Endothelial cell of umbilical vein (primary cell): ENCODE data around the gene FAM120B. TPM values are rescaled to one million over a fixed set of nuclear protein-coding genes. Genes with fewer than 3 reads are reported as not detected.

Experiments
- BruUV-seq: library from RNA; stranded (reverse); fragments of 400-500 nt; replicated peaks from 2 replicates; lab custom pipeline; 2021; lab: Mats Ljungman, UMichigan
- CTCF ChIA-PET: fragments of 300-600, 350-600 bp; sonication (Branson Sonifier 250); formaldehyde crosslinking; loops from one replicate; lab custom pipeline; 2021; ENCODE audit warnings: antibody characterized with exemption, inconsistent platforms; lab: Charles Lee
- POLR2A ChIA-PET: fragments of 300-600, 350-600 bp; sonication (Branson Sonifier 250); formaldehyde crosslinking; loops from one replicate; lab custom pipeline; 2021; ENCODE audit warnings: antibody characterized with exemption, inconsistent platforms; lab: Charles Lee
- DNase-seq: peaks from one replicate; pipeline ENCODE4 v3.0.0-alpha.2; 2011; ENCODE audit warnings: low read depth, low spot score
- FAIRE-seq: peaks from 2 replicates; lab custom pipeline; 2011; peaks lifted over from hg19 to GRCh38; lab: Jason Lieb, UNC
- H2AFZ ChIP-seq: 2 replicates; pipeline ENCODE4 v1.6.0; 2012; ENCODE audit warnings: low read depth, low read length, control low read depth, inconsistent platforms
- H3K27ac ChIP-seq: 2 replicates; pipeline ENCODE4 v1.5.1; 2011; ENCODE audit warnings: low read depth, mild to moderate bottlenecking, control low read depth, low read length, moderate library complexity; ENCODE audit not compliant: insufficient read depth
- H3K27me3 ChIP-seq, 2 experiments: 2 replicates each; pipeline versions ENCODE4 v1.6.0 to v1.6.1; 2011; ENCODE audit warnings: low read length in 2 of 2, mixed read lengths in 1 of 2; ENCODE audit not compliant: control insufficient read depth in 2 of 2, insufficient read depth in 2 of 2
- H3K36me3 ChIP-seq, 2 experiments: 2 replicates in 1 of 2; 3 replicates in 1 of 2; pipeline ENCODE4 v1.5.1; 2011; ENCODE audit warnings: low read length in 2 of 2, mild to moderate bottlenecking in 1 of 2, moderate library complexity in 1 of 2; ENCODE audit not compliant: control insufficient read depth in 2 of 2, insufficient read depth in 2 of 2; ENCODE audit errors: extremely low read depth in 1 of 2
- H3K4me1 ChIP-seq: 3 replicates; pipeline ENCODE4 v1.5.1; 2011; ENCODE audit warnings: mild to moderate bottlenecking, low read length; ENCODE audit not compliant: control insufficient read depth, insufficient read depth; ENCODE audit errors: extremely low read depth
- H3K4me2 ChIP-seq: 2 replicates; pipeline ENCODE4 v1.6.1; 2011; ENCODE audit warnings: low read length, control low read depth, mixed read lengths; ENCODE audit not compliant: insufficient read depth
- H3K4me3 ChIP-seq, 3 experiments: fragments of 200-600 bp in 1 of 3; sonication (generic), shearing (Covaris generic) in 1 of 3; replicated peaks in 1 of 3; 2 replicates each; pipeline ENCODE4 v1.5.1; 2011 to 2016; ENCODE audit warnings: control low read depth in 3 of 3, low read length in 3 of 3, mild to moderate bottlenecking in 2 of 3, inconsistent platforms in 1 of 3, low read depth in 1 of 3, moderate library complexity in 1 of 3; ENCODE audit not compliant: insufficient read depth in 1 of 3
- H3K79me2 ChIP-seq: 2 replicates; pipeline ENCODE4 v1.6.0; 2012; ENCODE audit warnings: low read length, inconsistent platforms; ENCODE audit not compliant: control insufficient read depth, insufficient read depth
- H3K9ac ChIP-seq: replicated peaks from 2 replicates; pipeline ENCODE3; 2011; ENCODE audit warnings: low read length, control low read depth; ENCODE audit not compliant: insufficient read depth; ENCODE audit errors: extremely low read depth
- H3K9me1 ChIP-seq: replicated peaks from 3 replicates; pipeline ENCODE4 v1.6.0; 2011; ENCODE audit warnings: mild to moderate bottlenecking, low read length; ENCODE audit not compliant: control insufficient read depth, insufficient read depth; ENCODE audit errors: extremely low read depth
- H3K9me3 ChIP-seq: replicated peaks from 2 replicates; pipeline ENCODE4 v1.5.1; 2012; ENCODE audit warnings: low read length, inconsistent platforms; ENCODE audit not compliant: control insufficient read depth, insufficient read depth
- H4K20me1 ChIP-seq: replicated peaks from 2 replicates; pipeline ENCODE3; 2011; ENCODE audit warnings: mild to moderate bottlenecking, low read length; ENCODE audit not compliant: control insufficient read depth, insufficient read depth; ENCODE audit errors: extremely low read depth
- EZH2 ChIP-seq: IDR thresholded peaks from 2 replicates; pipeline ENCODE4 v1.6.1; 2012; ENCODE audit warnings: borderline replicate concordance, low read depth, mild to moderate bottlenecking, moderate library complexity, low read length, inconsistent platforms; ENCODE audit not compliant: severe bottlenecking
- FOS ChIP-seq: IDR thresholded peaks from 2 replicates; pipeline ENCODE4 v1.6.1; 2011; ENCODE audit warnings: mild to moderate bottlenecking, low read length, moderate library complexity, borderline replicate concordance; ENCODE audit not compliant: insufficient read depth
- GATA2 ChIP-seq: IDR thresholded peaks from 2 replicates; pipeline ENCODE4 v1.7.0; 2011; ENCODE audit warnings: low read depth, mild to moderate bottlenecking, moderate library complexity, mixed read lengths, low read length; ENCODE audit not compliant: insufficient read length, insufficient read depth
- JUN ChIP-seq: IDR thresholded peaks from 2 replicates; pipeline ENCODE4 v1.6.1; 2011; ENCODE audit warnings: borderline replicate concordance, low read depth; ENCODE audit not compliant: insufficient read length, insufficient read depth
- MYC ChIP-seq: IDR thresholded peaks from one replicate; pipeline ENCODE4 v1.6.1; 2011; ENCODE audit warnings: mild to moderate bottlenecking, low read depth, low read length
- POLR2A ChIP-seq: IDR thresholded peaks from 2 replicates; pipeline ENCODE4 v1.6.1; 2012; ENCODE audit warnings: low read depth, mild to moderate bottlenecking, control low read depth, low read length
- POLR2AphosphoS5 ChIP-seq: IDR thresholded peaks from 2 replicates; pipeline ENCODE4 v1.6.1; 2012; ENCODE audit warnings: low read depth, mild to moderate bottlenecking, control low read depth, low read length, moderate library complexity; ENCODE audit not compliant: insufficient read depth
- dilution Hi-C: fragments of 300-500 bp; cut with MboI; formaldehyde crosslinking; loops from one replicate; pipeline ENCODE4 v1.15.0; 2019; ENCODE audit warnings: low sequenced_read_pairs; ENCODE audit not compliant: extremely low pct_ligation_motif_present
- intact Hi-C: fragments of 100-400 bp; cut with micrococcal nuclease; formaldehyde crosslinking; loops from one replicate; pipeline ENCODE4 v1.10.0; 2022
- polyA plus RNA-seq, 4 experiments: library from polyadenylated mRNA; depleted of rRNA in 3 of 4; stranded (reverse) in 3 of 4; unstranded in 1 of 4; fragments of >200 nt; gene quantifications; 2 replicates each; pipeline versions ENCODE4 v1.2.1 to v1.2.3, GENCODE V29; 2011 to 2012; ENCODE audit warnings: missing spikeins in 1 of 4
- total RNA-seq: library from RNA; stranded (reverse); gene quantifications from 2 replicates; pipeline ENCODE4 v1.2.3, GENCODE V29; 2021
- TF ChIP-seq, protein P1 (sequence below): IDR thresholded peaks from 2 replicates; pipeline ENCODE4 v1.6.1; 2011; ENCODE audit not compliant: insufficient read depth, insufficient read length
- TF ChIP-seq, protein P2 (sequence below), 2 donors: IDR thresholded peaks; 1 replicate in 1 of 2; 2 replicates in 1 of 2; pipeline ENCODE4 v1.5.1; 2011; ENCODE audit warnings: low read length in 2 of 2, mild to moderate bottlenecking in 2 of 2, moderate library complexity in 2 of 2, control low read depth in 1 of 2, inconsistent platforms in 1 of 2, low read depth in 1 of 2; ENCODE audit not compliant: insufficient read depth in 1 of 2; ENCODE audit errors: extremely low read depth in 1 of 2

Gene FAM120B
- total and polyA plus RNA-seq, 2 donors (not counting 3 experiments of a cell fraction or from before 2014, with no cell fraction given), result 10.8 to 28.2 TPM

DNA sequence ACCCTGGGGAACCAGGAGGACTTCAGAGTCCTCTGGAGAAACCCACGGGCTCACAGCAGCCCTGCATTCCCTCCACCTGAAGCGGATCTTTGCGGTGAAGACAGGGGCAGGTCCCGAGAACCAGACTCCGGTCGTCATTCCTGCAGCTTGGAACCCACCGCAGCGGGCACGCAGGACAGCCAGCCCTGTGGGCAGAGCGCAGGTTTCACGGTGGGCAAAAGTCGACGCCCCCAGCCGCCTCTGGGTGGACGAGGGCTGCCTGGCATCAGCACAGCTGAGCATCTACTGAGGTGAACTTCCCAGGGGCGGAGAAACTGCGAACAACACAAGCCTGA is 128.2 kb downstream of the FAM120B start:
- dilution Hi-C loops, result no loop called here
- intact Hi-C loops, result loop anchor here (5.0 kb wide), 1 partner anchor 87 kb away; no protein-coding TSS in a partner anchor

More for the DNA sequence above, 128.2 kb downstream of the FAM120B start:
- H4K20me1 ChIP-seq, result no peaks in the 10 kb centered on the region
- H3K4me1 ChIP-seq, result peaks cover 5% of the 10 kb centered on the region
- H3K36me3 ChIP-seq, result no peaks in the 10 kb centered on the region
- H3K4me2 ChIP-seq, result no peak overlapping the region
- DNase-seq (no peak), FAIRE-seq (no peak)
- CTCF ChIA-PET, result no interaction called here
- peaks cover 0 to 1% of the 10 kb centered on the region in 2 experiments for H3K27me3 ChIP-seq
- no peaks in the 10 kb centered on the region for H3K9me3 ChIP-seq
- no TSS peak for BruUV-seq
- POLR2A ChIA-PET, result no interaction called here
- TF ChIP-seq, protein P1, sequence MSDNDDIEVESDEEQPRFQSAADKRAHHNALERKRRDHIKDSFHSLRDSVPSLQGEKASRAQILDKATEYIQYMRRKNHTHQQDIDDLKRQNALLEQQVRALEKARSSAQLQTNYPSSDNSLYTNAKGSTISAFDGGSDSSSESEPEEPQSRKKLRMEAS, result no peak
- TF ChIP-seq GATA2 (no peak), FOS (no peak), POLR2A (no peak), JUN (no peak), POLR2AphosphoS5 (no peak), MYC (no peak), EZH2 (no peak)
- TF ChIP-seq, protein P2, sequence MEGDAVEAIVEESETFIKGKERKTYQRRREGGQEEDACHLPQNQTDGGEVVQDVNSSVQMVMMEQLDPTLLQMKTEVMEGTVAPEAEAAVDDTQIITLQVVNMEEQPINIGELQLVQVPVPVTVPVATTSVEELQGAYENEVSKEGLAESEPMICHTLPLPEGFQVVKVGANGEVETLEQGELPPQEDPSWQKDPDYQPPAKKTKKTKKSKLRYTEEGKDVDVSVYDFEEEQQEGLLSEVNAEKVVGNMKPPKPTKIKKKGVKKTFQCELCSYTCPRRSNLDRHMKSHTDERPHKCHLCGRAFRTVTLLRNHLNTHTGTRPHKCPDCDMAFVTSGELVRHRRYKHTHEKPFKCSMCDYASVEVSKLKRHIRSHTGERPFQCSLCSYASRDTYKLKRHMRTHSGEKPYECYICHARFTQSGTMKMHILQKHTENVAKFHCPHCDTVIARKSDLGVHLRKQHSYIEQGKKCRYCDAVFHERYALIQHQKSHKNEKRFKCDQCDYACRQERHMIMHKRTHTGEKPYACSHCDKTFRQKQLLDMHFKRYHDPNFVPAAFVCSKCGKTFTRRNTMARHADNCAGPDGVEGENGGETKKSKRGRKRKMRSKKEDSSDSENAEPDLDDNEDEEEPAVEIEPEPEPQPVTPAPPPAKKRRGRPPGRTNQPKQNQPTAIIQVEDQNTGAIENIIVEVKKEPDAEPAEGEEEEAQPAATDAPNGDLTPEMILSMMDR (IDR thresholded peaks at IDR 0.05; ENCODE audit: extremely low read depth in 1 of 2, insufficient read depth in 1 of 2, low read depth in 1 of 2, low read length in 2 of 2), result no peak
- no peaks in the 10 kb centered on the region for H3K9me1 ChIP-seq
- no peaks in the 10 kb centered on the region for H3K79me2 ChIP-seq
- H2AFZ ChIP-seq, result no peak overlapping the region
- H3K4me3 ChIP-seq, result no peak overlapping the region
- no peak overlapping the region for H3K9ac ChIP-seq
- no peak overlapping the region for H3K27ac ChIP-seq
